Esophagus squamous epithelium (tissue), 4 donors: ENCODE results near the gene TMCC1.

Source experiments
- CTCF ChIP-seq, 6 experiments: fragments of 450-650 bp in 4 of 6; fragments of 200-600 bp in 2 of 6; sonication (generic) in 2 of 6; IDR thresholded peaks; one replicate each; pipeline ENCODE4 v1.5.1; 2016 to 2019; ENCODE audit warnings: antibody characterized with exemption in 6 of 6, mild to moderate bottlenecking in 4 of 6, moderate library complexity in 4 of 6
- POLR2A ChIP-seq, 4 donors: fragments of 450-650 bp; IDR thresholded peaks; one replicate each; pipeline ENCODE4 v1.6.1; 2017; ENCODE audit warnings: antibody characterized with exemption in 4 of 4, mild to moderate bottlenecking in 4 of 4, moderate library complexity in 3 of 4

GRCh38 chr3:129687586-129688125, 205.9 kb downstream of the TMCC1 start:
- TF ChIP-seq POLR2A (IDR thresholded peaks at IDR 0.05) (no peak), CTCF (IDR thresholded peaks at IDR 0.05) (no peak)
